A673 (cell line): ENCODE results near the gene SNX2.

Experiments
- EZH2 ChIP-seq: fragments of 200-600 bp; sonication (generic); IDR thresholded peaks from 2 replicates; pipeline ENCODE4 v1.6.1; 2017; ENCODE audit warnings: borderline replicate concordance, low read depth, mild to moderate bottlenecking, mixed read lengths, antibody characterized with exemption, low read length; ENCODE audit not compliant: poor library complexity, severe bottlenecking
- TF ChIP-seq, protein P1 (sequence below): fragments of 300-800, 200-600 bp; sonication (generic); conservative IDR thresholded peaks from 2 replicates; pipeline ENCODE4 v1.5.1; 2017; ENCODE audit warnings: low read depth, mild to moderate bottlenecking, antibody characterized with exemption, low read length, moderate library complexity, mixed read lengths

- TF ChIP-seq, protein P1, sequence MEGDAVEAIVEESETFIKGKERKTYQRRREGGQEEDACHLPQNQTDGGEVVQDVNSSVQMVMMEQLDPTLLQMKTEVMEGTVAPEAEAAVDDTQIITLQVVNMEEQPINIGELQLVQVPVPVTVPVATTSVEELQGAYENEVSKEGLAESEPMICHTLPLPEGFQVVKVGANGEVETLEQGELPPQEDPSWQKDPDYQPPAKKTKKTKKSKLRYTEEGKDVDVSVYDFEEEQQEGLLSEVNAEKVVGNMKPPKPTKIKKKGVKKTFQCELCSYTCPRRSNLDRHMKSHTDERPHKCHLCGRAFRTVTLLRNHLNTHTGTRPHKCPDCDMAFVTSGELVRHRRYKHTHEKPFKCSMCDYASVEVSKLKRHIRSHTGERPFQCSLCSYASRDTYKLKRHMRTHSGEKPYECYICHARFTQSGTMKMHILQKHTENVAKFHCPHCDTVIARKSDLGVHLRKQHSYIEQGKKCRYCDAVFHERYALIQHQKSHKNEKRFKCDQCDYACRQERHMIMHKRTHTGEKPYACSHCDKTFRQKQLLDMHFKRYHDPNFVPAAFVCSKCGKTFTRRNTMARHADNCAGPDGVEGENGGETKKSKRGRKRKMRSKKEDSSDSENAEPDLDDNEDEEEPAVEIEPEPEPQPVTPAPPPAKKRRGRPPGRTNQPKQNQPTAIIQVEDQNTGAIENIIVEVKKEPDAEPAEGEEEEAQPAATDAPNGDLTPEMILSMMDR = no peak
- no peak for TF ChIP-seq EZH2
Observed at GRCh38 chr5:122846051-122846550, 71.2 kb downstream of the SNX2 start.
